ENCODE measurements around the gene PRDM11. TPM values are rescaled to one million over a fixed set of nuclear protein-coding genes. Genes with fewer than 3 reads are reported as not detected.

PRDM11 gene
- total and polyA plus RNA-seq, 9 donors, result 8.7 to 45.4 (median 28.9) TPM

- WGBS, 3 donors, result 59 to 70% (median 61%) methylated on average over 4 of the region's 4 CpGs
- DNase-seq, result no peak
- Histone ChIP-seq H3K4me3 (no peak overlapping the region), H3K27me3 (no peaks in the 10 kb centered on the region), H3K36me3 (no peaks in the 10 kb centered on the region), H3K4me1 (ENCODE audit: insufficient read depth) (no peaks in the 10 kb centered on the region), H3K27ac (no peak overlapping the region), H3K9me3 (no peaks in the 10 kb centered on the region)
- intact Hi-C loops (cut with DNase I), result no loop called here
- no peak for TF ChIP-seq EP300 (IDR thresholded peaks at IDR 0.05)
- TF ChIP-seq POLR2A (IDR thresholded peaks at IDR 0.05), result no peak
- TF ChIP-seq CTCF (IDR thresholded peaks at IDR 0.05), result no peak
These were observed 116.5 kb downstream of the PRDM11 start for GRCh38 chr11:45262900-45263299.

- Histone ChIP-seq H3K27ac (no peak overlapping the region), H3K9me3 (no peaks in the 10 kb centered on the region), H3K36me3 (no peaks in the 10 kb centered on the region), H3K4me1 (ENCODE audit: insufficient read depth) (no peaks in the 10 kb centered on the region), H3K4me3 (no peak overlapping the region), H3K27me3 (no peaks in the 10 kb centered on the region)
- no peak for DNase-seq
- WGBS, 3 donors, result 89 to 93% (median 89%) methylated on average over 3 of the region's 3 CpGs
- TF ChIP-seq CTCF (IDR thresholded peaks at IDR 0.05), result no peak
- TF ChIP-seq EP300 (IDR thresholded peaks at IDR 0.05), result no peak
- no peak for TF ChIP-seq POLR2A (IDR thresholded peaks at IDR 0.05)
- intact Hi-C loops (cut with DNase I), result no loop called here
These were observed 117.3 kb downstream of the PRDM11 start for GRCh38 chr11:45263773-45264172.

- H3K4me3 ChIP-seq, result no peak overlapping the region
- 44 to 53% (median 46%) methylated on average over 11 of the region's 11 CpGs for WGBS, 3 donors
- H3K27ac ChIP-seq, result no peak overlapping the region
- H3K4me1 ChIP-seq (ENCODE audit: insufficient read depth), result no peaks in the 10 kb centered on the region
- DNase-seq, result no peak
- no peaks in the 10 kb centered on the region for H3K36me3 ChIP-seq
- TF ChIP-seq CTCF (IDR thresholded peaks at IDR 0.05), result no peak
- no peak for TF ChIP-seq EP300 (IDR thresholded peaks at IDR 0.05)
- no peak for TF ChIP-seq POLR2A (IDR thresholded peaks at IDR 0.05)
- intact Hi-C loops (cut with DNase I), result no loop called here
- no peaks in the 10 kb centered on the region for H3K9me3 ChIP-seq
- no peaks in the 10 kb centered on the region for H3K27me3 ChIP-seq
These were observed 118.5 kb downstream of the PRDM11 start for GRCh38 chr11:45264839-45265515.

- Histone ChIP-seq H3K9me3 (no peaks in the 10 kb centered on the region), H3K27me3 (no peaks in the 10 kb centered on the region), H3K36me3 (no peaks in the 10 kb centered on the region), H3K27ac (no peak overlapping the region), H3K4me1 (ENCODE audit: insufficient read depth) (no peaks in the 10 kb centered on the region), H3K4me3 (no peak overlapping the region)
- intact Hi-C loops (cut with DNase I), result no loop called here
- 82 to 95% (median 88%) methylated on average over 2 of the region's 2 CpGs for WGBS, 3 donors
- TF ChIP-seq EP300 (IDR thresholded peaks at IDR 0.05) (no peak), POLR2A (IDR thresholded peaks at IDR 0.05) (no peak), CTCF (IDR thresholded peaks at IDR 0.05) (no peak)
- DNase-seq, result no peak
These were observed 119.7 kb downstream of the PRDM11 start for GRCh38 chr11:45265969-45266675.
